ENCODE data around the gene TMED8. TPM values are rescaled to one million over a fixed set of nuclear protein-coding genes. Genes with fewer than 3 reads are reported as not detected.
A peak's percentile ranks its signal among the peaks of the same experiment; 100 is the strongest.
"Not testable (repeated sequence)": the region's sequence is repeated elsewhere in the genome, so short reads cannot be mapped to it uniquely, and the experiment has no call there.

The TMED8 gene
- total RNA-seq (2014; rRNA removed; shearing (Covaris generic)), result 6.1 and 10.6 TPM in 2 replicates

GRCh38 chr14:77376771-77377501 lies at the start of gene TMED8, which contains the start of gene SAMD15:
TSS of gene TMED8 (minus strand) at chr14:77377094. CDS start at chr14:77377053, 41 bp downstream.
TSS of gene SAMD15 (plus strand) at chr14:77377379. CDS start at chr14:77377419, 40 bp downstream.
- peak; percentile 78 for DNase-seq (ENCODE audit: low read depth)

GRCh38 chr14:77426396-77426795 lies 49.5 kb upstream of the TMED8 start:
- DNase-seq (ENCODE audit: low read depth), result no peak

DNA sequence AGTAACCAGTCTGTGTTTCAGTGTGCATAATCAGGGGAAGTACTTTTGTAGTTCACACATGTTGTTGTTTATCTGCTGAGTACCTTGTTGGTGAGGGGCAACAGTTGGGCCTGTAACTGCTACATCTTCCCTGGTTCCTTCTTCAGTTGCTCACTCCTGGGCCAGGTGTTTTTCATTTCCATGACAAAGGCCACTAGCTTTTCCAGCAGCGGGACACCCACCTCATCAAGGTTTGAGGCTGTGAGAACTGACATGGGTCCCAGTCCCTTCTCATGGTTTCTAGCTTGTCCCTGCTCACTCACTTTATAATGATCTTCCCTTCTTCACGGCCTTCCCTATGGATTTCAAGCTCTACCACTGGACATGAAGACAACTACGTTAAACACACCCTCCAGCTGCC lies 48.0 kb upstream of the TMED8 start:
- DNase-seq (ENCODE audit: low read depth), result no peak

DNA sequence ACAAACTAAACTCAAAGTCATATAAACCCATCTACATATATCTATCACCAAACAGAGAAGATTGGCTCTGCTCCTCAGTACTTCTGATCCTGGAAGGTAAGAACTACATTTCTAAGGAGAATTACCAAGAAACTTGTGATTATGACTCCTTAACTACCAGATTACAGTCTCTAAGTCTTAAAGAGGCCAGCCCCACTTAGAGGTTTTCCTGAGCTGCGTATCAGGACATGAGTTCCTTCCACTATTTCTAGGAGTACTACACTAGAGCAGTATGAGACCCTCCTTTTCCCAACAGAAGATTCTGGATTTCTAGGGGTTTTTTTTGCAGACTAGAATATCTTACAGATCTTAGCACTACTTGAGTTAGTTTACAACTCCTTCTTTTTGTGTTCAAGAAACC lies 46.5 kb upstream of the TMED8 start, which contains the start of gene NOXRED1:
TSS of gene NOXRED1 (minus strand) at position 101 of the 400 bp plus-strand sequence. CDS start 634 bp downstream, outside the sequence.
- DNase-seq (ENCODE audit: low read depth), result no peak

DNA sequence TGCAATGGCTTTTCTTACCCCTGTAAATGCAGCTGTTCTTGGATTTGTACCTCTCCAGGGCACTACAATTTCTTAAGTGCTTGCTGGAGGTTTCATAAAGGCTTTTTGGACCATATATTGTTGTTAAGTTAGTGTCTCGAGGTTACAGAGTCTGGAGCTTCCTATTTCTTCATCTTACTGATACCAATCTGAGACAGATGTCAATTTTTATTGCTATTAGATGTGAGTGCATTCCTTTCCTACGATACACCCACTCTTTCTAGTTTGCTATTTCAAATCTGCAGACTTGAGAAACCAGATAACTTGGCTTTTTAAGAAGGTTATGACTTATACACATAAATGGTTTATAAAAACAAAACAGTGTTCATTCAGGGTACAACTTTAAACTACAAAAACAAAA lies 44.3 kb upstream of the TMED8 start:
- DNase-seq (ENCODE audit: low read depth), result no peak

DNA sequence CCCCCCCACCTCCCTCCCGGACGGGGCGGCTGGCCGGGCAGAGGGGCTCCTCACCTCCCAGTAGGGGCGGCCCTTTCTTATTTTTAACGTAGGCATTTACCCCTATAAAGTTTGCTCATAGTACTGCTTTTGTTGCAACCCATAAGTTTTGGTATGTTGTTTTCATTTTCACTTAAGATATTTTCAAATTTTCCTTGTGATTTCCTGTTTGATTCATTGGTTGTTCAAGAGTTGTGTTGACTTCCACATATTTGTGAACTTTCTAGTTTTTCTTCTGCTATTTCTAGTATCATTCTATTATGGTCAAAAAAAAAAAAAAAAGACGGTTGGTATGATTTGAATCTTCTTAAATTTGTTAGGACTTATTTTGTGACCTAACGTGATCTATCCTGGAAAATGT lies 39.9 kb upstream of the TMED8 start:
- DNase-seq (ENCODE audit: low read depth), result no peak

GRCh38 chr14:77416098-77416497 lies 39.2 kb upstream of the TMED8 start:
- not testable (repeated sequence) for DNase-seq (ENCODE audit: low read depth)

- not testable (repeated sequence) for DNase-seq (ENCODE audit: low read depth)
These were observed 38.6 kb upstream of the TMED8 start for GRCh38 chr14:77415403-77416030.

GRCh38 chr14:77409131-77409533 lies 32.2 kb upstream of the TMED8 start:
- DNase-seq (ENCODE audit: low read depth), result peak; percentile 16

GRCh38 chr14:77407158-77407557 lies 30.3 kb upstream of the TMED8 start:
- DNase-seq (ENCODE audit: low read depth), result no peak

GRCh38 chr14:77406718-77407117 lies 29.8 kb upstream of the TMED8 start:
- no peak for DNase-seq (ENCODE audit: low read depth)

- DNase-seq (ENCODE audit: low read depth), result no peak
These were observed 29.2 kb upstream of the TMED8 start for GRCh38 chr14:77406086-77406485.

DNA sequence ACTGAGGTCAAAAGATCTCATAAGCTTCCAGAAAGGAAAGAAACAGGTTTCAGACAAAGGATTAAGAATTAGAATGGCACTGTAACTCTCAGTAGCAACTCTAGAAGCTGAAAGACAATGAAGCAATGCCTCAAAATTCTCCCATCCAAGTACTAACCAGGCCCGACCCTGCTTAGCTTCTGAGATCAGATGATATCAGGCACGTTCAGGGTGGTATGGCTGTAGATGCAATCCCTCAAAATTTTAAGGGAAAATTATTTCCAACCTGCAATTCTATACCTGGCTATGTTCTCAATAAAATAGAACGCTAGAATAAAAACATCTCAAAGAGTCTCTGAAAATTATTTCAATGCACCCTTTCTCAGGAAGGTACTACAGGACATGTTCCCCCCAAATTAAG lies 26.9 kb upstream of the TMED8 start:
- no peak for DNase-seq (ENCODE audit: low read depth)

DNA sequence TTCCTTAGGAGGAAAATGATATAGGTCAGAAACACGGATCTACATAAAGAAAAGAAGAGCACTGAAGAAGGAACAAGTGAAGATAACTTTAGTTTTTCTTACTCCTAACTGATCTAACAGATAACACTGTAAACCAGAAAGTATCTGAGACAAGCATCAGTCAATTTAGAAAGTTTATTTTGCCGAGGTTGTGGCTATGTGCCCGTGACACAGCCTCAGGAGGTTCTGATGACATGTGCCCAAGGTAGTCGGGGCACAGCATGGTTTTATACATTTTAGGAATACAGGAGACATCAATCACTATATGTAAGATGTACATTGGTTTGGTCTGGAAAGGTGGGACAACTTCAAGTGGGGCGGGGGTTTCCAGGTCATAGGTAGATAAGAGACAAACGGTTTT lies 23.3 kb upstream of the TMED8 start:
- DNase-seq (ENCODE audit: low read depth), result no peak

- no peak for DNase-seq (ENCODE audit: low read depth)
These were observed 13.3 kb upstream of the TMED8 start for GRCh38 chr14:77390188-77390587.

- DNase-seq (ENCODE audit: low read depth), result no peak
These were observed 1.8 kb upstream of the TMED8 start for GRCh38 chr14:77378701-77379100.

- DNase-seq (ENCODE audit: low read depth), result no peak
These were observed 579 bp upstream of the TMED8 start for GRCh38 chr14:77377502-77377844.

GRCh38 chr14:77375973-77376770 lies 722 bp downstream of the TMED8 start:
- peak; percentile 24 for DNase-seq (ENCODE audit: low read depth)

- DNase-seq (ENCODE audit: low read depth), result no peak
These were observed 1.5 kb downstream of the TMED8 start for GRCh38 chr14:77375164-77375950.

GRCh38 chr14:77372304-77372841 lies 4.5 kb downstream of the TMED8 start:
- DNase-seq (ENCODE audit: low read depth), result peak; percentile 91

DNA sequence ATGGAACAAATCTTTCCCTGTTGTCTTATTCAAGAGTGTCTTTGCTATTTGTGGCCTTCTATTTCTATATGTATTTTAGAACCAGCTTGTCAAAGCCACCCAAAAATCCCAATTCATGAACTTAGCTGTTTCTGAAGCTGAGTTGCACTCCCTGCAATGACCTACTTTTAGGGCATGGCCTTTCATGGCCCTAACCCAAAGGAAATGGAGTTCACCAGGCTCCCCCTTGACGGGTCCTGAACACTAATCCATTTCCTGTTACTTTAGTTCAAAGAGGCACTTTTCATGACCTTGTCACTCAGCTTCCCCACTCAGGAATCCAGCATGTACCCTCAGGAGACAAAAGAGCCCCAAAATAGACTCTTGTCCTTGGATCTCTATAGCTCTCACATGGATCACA lies 7.6 kb downstream of the TMED8 start:
- DNase-seq (ENCODE audit: low read depth), result no peak
